Activated naive CD4-positive, alpha-beta T cell treated with anti-CD3 and anti-CD28 coated beads for 36 hours (primary cell): ENCODE data around the gene LRRC53. TPM values are rescaled to one million over a fixed set of nuclear protein-coding genes. Genes with fewer than 3 reads are reported as not detected.

Source experiments
- CTCF ChIA-PET: fragments of 350-600 bp; sonication (Branson Sonifier 250); formaldehyde crosslinking; loops from one replicate; lab custom pipeline; 2021; ENCODE audit warnings: antibody characterized with exemption; lab: Charles Lee
- DNase-seq: peaks from one replicate; pipeline ENCODE4 v3.0.0-alpha.2; 2020
- H3K27ac Mint-ChIP-seq: one replicate; pipeline ENCODE4 v1.8.0; 2021; ENCODE audit warnings: mild to moderate bottlenecking, mixed read lengths
- H3K27me3 Mint-ChIP-seq: one replicate; pipeline ENCODE4 v1.8.0; 2021; ENCODE audit warnings: low read depth, mixed read lengths
- H3K36me3 Mint-ChIP-seq: one replicate; pipeline ENCODE4 v1.8.0; 2021; ENCODE audit warnings: low read depth, mixed read lengths
- H3K4me1 Mint-ChIP-seq: one replicate; pipeline ENCODE4 v1.8.0; 2021; ENCODE audit warnings: low read depth, mixed read lengths
- H3K4me3 Mint-ChIP-seq: one replicate; pipeline ENCODE4 v1.8.0; 2021; ENCODE audit warnings: mild to moderate bottlenecking, moderate library complexity, mixed read lengths
- H3K9me3 Mint-ChIP-seq: one replicate; pipeline ENCODE4 v1.8.0; 2021; ENCODE audit warnings: mixed read lengths
- intact Hi-C: fragments of 100-400 bp; cut with micrococcal nuclease; formaldehyde crosslinking; loops from one replicate; pipeline ENCODE4 v1.15.1; 2023
- total RNA-seq, 2 experiments: library from RNA; stranded (reverse); gene quantifications; one replicate each; pipeline ENCODE4 v1.2.3, GENCODE V29; 2021

Gene LRRC53
- total RNA-seq, 2 experiments from 2014 or later = not detected

GRCh38 chr1:74517599-74518051 lies 5.2 kb upstream of the LRRC53 start:
- Mint-ChIP-seq H3K4me3 (no peak overlapping the region), H3K4me1 (no peaks in the 10 kb centered on the region), H3K27ac (no peak overlapping the region), H3K36me3 (no peaks in the 10 kb centered on the region), H3K9me3 (no peaks in the 10 kb centered on the region), H3K27me3 (peaks cover 13% of the 10 kb centered on the region)
- no peak for DNase-seq
- CTCF ChIA-PET = no interaction called here
- intact Hi-C loops = no loop called here

- CTCF ChIA-PET = interaction anchor here (0.6 kb wide), 1 partner anchor 709 kb away, joined by 4 read pairs; no protein-coding TSS in a partner anchor
- Mint-ChIP-seq H3K4me1 (no peaks in the 10 kb centered on the region), H3K27me3 (peaks cover 10% of the 10 kb centered on the region), H3K27ac (no peak overlapping the region), H3K4me3 (no peak overlapping the region), H3K36me3 (no peaks in the 10 kb centered on the region), H3K9me3 (no peaks in the 10 kb centered on the region)
- DNase-seq = no peak
- intact Hi-C loops = no loop called here
Measured at GRCh38 chr1:74513411-74514300, 1.2 kb upstream of the LRRC53 start.

GRCh38 chr1:74508449-74508848 lies 4.0 kb downstream of the LRRC53 start:
- CTCF ChIA-PET = interaction anchor here (0.6 kb wide), 1 partner anchor 1432 kb away, joined by 3 read pairs; no protein-coding TSS in a partner anchor
- Mint-ChIP-seq H3K4me3 (no peak overlapping the region), H3K36me3 (no peaks in the 10 kb centered on the region), H3K27ac (no peak overlapping the region), H3K9me3 (no peaks in the 10 kb centered on the region), H3K4me1 (no peaks in the 10 kb centered on the region), H3K27me3 (peaks cover 17% of the 10 kb centered on the region)
- intact Hi-C loops = no loop called here
- no peak for DNase-seq

- CTCF ChIA-PET = interaction anchor here (1.3 kb wide), 1 partner anchor 19 kb away, joined by 3 read pairs; no protein-coding TSS in a partner anchor
- H3K27me3 Mint-ChIP-seq = peaks cover 8% of the 10 kb centered on the region
- H3K27ac Mint-ChIP-seq = no peak overlapping the region
- H3K4me3 Mint-ChIP-seq = no peak overlapping the region
- no peaks in the 10 kb centered on the region for H3K36me3 Mint-ChIP-seq
- no peak for DNase-seq
- H3K4me1 Mint-ChIP-seq = no peaks in the 10 kb centered on the region
- no peaks in the 10 kb centered on the region for H3K9me3 Mint-ChIP-seq
- intact Hi-C loops = no loop called here
Measured at GRCh38 chr1:74505928-74506710, 6.3 kb downstream of the LRRC53 start.

GRCh38 chr1:74504933-74505512 lies 7.4 kb downstream of the LRRC53 start:
- H3K27me3 Mint-ChIP-seq = peaks cover 8% of the 10 kb centered on the region
- H3K27ac Mint-ChIP-seq = no peak overlapping the region
- H3K4me3 Mint-ChIP-seq = no peak overlapping the region
- DNase-seq = no peak
- H3K9me3 Mint-ChIP-seq = no peaks in the 10 kb centered on the region
- intact Hi-C loops = loop anchor here (1.0 kb wide), 1 partner anchor 228 kb away; the partner anchor contains the start of genes CRYZ and TYW3
- no peaks in the 10 kb centered on the region for H3K36me3 Mint-ChIP-seq
- CTCF ChIA-PET = no interaction called here
- no peaks in the 10 kb centered on the region for H3K4me1 Mint-ChIP-seq

GRCh38 chr1:74504125-74504932 lies 8.1 kb downstream of the LRRC53 start:
- CTCF ChIA-PET = interaction anchor here (1.1 to 1.6 kb wide), 3 partner anchors 8 to 35 kb away, joined by 3 read pairs; no protein-coding TSS in a partner anchor
- intact Hi-C loops = loop anchor here (1.0 kb wide), 1 partner anchor 229 kb away; the partner anchor contains the start of genes CRYZ and TYW3
- DNase-seq = peak; percentile 67
- H3K27me3 Mint-ChIP-seq = peaks cover 8% of the 10 kb centered on the region
- H3K4me1 Mint-ChIP-seq = no peaks in the 10 kb centered on the region
- no peak overlapping the region for H3K27ac Mint-ChIP-seq
- H3K9me3 Mint-ChIP-seq = no peaks in the 10 kb centered on the region
- H3K36me3 Mint-ChIP-seq = no peaks in the 10 kb centered on the region
- no peak overlapping the region for H3K4me3 Mint-ChIP-seq

- no peaks in the 10 kb centered on the region for H3K36me3 Mint-ChIP-seq
- no peaks in the 10 kb centered on the region for H3K4me1 Mint-ChIP-seq
- intact Hi-C loops = no loop called here
- H3K4me3 Mint-ChIP-seq = no peak overlapping the region
- peaks cover 8% of the 10 kb centered on the region for H3K27me3 Mint-ChIP-seq
- H3K27ac Mint-ChIP-seq = no peak overlapping the region
- no peaks in the 10 kb centered on the region for H3K9me3 Mint-ChIP-seq
- no peak for DNase-seq
- CTCF ChIA-PET = interaction anchor here (0.7 to 1.6 kb wide), 6 partner anchors 8 to 563 kb away, joined by 3 to 4 read pairs (median 3); no protein-coding TSS in a partner anchor
Measured at GRCh38 chr1:74502858-74503257, 9.6 kb downstream of the LRRC53 start.

GRCh38 chr1:74502432-74502831 lies 10.0 kb downstream of the LRRC53 start:
- no peak overlapping the region for H3K4me3 Mint-ChIP-seq
- H3K4me1 Mint-ChIP-seq = no peaks in the 10 kb centered on the region
- no peaks in the 10 kb centered on the region for H3K9me3 Mint-ChIP-seq
- no peaks in the 10 kb centered on the region for H3K36me3 Mint-ChIP-seq
- CTCF ChIA-PET = interaction anchor here (1.6 kb wide), 1 partner anchor 7 kb away, joined by 3 read pairs; no protein-coding TSS in a partner anchor
- H3K27me3 Mint-ChIP-seq = peaks cover 8% of the 10 kb centered on the region
- no peak for DNase-seq
- no peak overlapping the region for H3K27ac Mint-ChIP-seq
- intact Hi-C loops = no loop called here

- no peaks in the 10 kb centered on the region for H3K9me3 Mint-ChIP-seq
- CTCF ChIA-PET = no interaction called here
- H3K27ac Mint-ChIP-seq = no peak overlapping the region
- peaks cover 3% of the 10 kb centered on the region for H3K27me3 Mint-ChIP-seq
- H3K4me1 Mint-ChIP-seq = no peaks in the 10 kb centered on the region
- H3K4me3 Mint-ChIP-seq = no peak overlapping the region
- intact Hi-C loops = no loop called here
- H3K36me3 Mint-ChIP-seq = no peaks in the 10 kb centered on the region
- DNase-seq = no peak
Measured at GRCh38 chr1:74498901-74499300, 13.5 kb downstream of the LRRC53 start.

- no peak for DNase-seq
- intact Hi-C loops = no loop called here
- CTCF ChIA-PET = no interaction called here
- Mint-ChIP-seq H3K4me3 (no peak overlapping the region), H3K36me3 (no peaks in the 10 kb centered on the region), H3K9me3 (no peaks in the 10 kb centered on the region), H3K27me3 (no peaks in the 10 kb centered on the region), H3K4me1 (no peaks in the 10 kb centered on the region), H3K27ac (no peak overlapping the region)
Measured at GRCh38 chr1:74496669-74497068, 15.7 kb downstream of the LRRC53 start.

- Mint-ChIP-seq H3K27me3 (peaks cover 2% of the 10 kb centered on the region), H3K4me1 (no peaks in the 10 kb centered on the region), H3K9me3 (no peaks in the 10 kb centered on the region), H3K27ac (no peak overlapping the region), H3K4me3 (no peak overlapping the region), H3K36me3 (no peaks in the 10 kb centered on the region)
- intact Hi-C loops = no loop called here
- DNase-seq = no peak
- CTCF ChIA-PET = interaction anchor here (0.7 kb wide), 1 partner anchor 18 kb away, joined by 4 read pairs; no protein-coding TSS in a partner anchor
Measured at GRCh38 chr1:74486036-74486435, 26.4 kb downstream of the LRRC53 start.
